Pons (tissue), 1 donor: ENCODE measurements around the gene VPS50.

ENCODE experiments used
- DNase-seq: peaks from one replicate; pipeline ENCODE4 v3.0.0-alpha.2; 2016; ENCODE audit warnings: low spot score

The VPS50 gene

GRCh38 chr7:93231799-93232672 lies at the start of gene VPS50:
TSS of gene VPS50 (plus strand) at chr7:93232366. CDS start at chr7:93232468, 102 bp downstream.
- DNase-seq, result peak; percentile 98

- no peak for DNase-seq
Observed at GRCh38 chr7:93185303-93186027, 46.7 kb upstream of the VPS50 start.

GRCh38 chr7:93188870-93189634 lies 43.1 kb upstream of the VPS50 start:
- DNase-seq, result no peak

GRCh38 chr7:93194386-93194785 lies 37.8 kb upstream of the VPS50 start:
- DNase-seq, result no peak

GRCh38 chr7:93196336-93196735 lies 35.8 kb upstream of the VPS50 start:
- no peak for DNase-seq

GRCh38 chr7:93198472-93198871 lies 33.7 kb upstream of the VPS50 start:
- no peak for DNase-seq

GRCh38 chr7:93202594-93203250 lies 29.4 kb upstream of the VPS50 start:
- DNase-seq, result no peak

GRCh38 chr7:93203496-93203895 lies 28.7 kb upstream of the VPS50 start:
- DNase-seq, result no peak

GRCh38 chr7:93205046-93205445 lies 27.1 kb upstream of the VPS50 start:
- no peak for DNase-seq

GRCh38 chr7:93211228-93211818 lies 20.8 kb upstream of the VPS50 start:
- no peak for DNase-seq

- no peak for DNase-seq
Observed at GRCh38 chr7:93212881-93213280, 19.3 kb upstream of the VPS50 start.

GRCh38 chr7:93218997-93219827 lies 13.0 kb upstream of the VPS50 start:
- no peak for DNase-seq

GRCh38 chr7:93219868-93220267 lies 12.3 kb upstream of the VPS50 start:
- no peak for DNase-seq

- no peak for DNase-seq
Observed at GRCh38 chr7:93226310-93226709, 5.9 kb upstream of the VPS50 start, which contains the start of gene HEPACAM2. TSS of gene HEPACAM2 (minus strand) at chr7:93226469.

GRCh38 chr7:93228302-93228701 lies 3.9 kb upstream of the VPS50 start:
- peak; percentile 58 for DNase-seq

- no peak for DNase-seq
Observed at GRCh38 chr7:93231259-93231658, 907 bp upstream of the VPS50 start.

GRCh38 chr7:93232673-93233018 lies 480 bp downstream of the VPS50 start:
- DNase-seq, result no peak

GRCh38 chr7:93235541-93235940 lies 3.4 kb downstream of the VPS50 start:
- no peak for DNase-seq

- DNase-seq, result no peak
Observed at GRCh38 chr7:93238131-93238530, 6.0 kb downstream of the VPS50 start.

GRCh38 chr7:93238748-93239147 lies 6.6 kb downstream of the VPS50 start:
- DNase-seq, result no peak

- DNase-seq, result no peak
Observed at GRCh38 chr7:93239824-93240223, 7.7 kb downstream of the VPS50 start.
